ENCODE results near the gene VAMP2. TPM values are rescaled to one million over a fixed set of nuclear protein-coding genes. Genes with fewer than 3 reads are reported as not detected.

Gene VAMP2
- total and polyA plus RNA-seq, 10 of the 15 experiments (the other 5 are each of a cell fraction or from before 2014, with no cell fraction given) = 3.0 to 35.2 (median 25.0) TPM

DNA sequence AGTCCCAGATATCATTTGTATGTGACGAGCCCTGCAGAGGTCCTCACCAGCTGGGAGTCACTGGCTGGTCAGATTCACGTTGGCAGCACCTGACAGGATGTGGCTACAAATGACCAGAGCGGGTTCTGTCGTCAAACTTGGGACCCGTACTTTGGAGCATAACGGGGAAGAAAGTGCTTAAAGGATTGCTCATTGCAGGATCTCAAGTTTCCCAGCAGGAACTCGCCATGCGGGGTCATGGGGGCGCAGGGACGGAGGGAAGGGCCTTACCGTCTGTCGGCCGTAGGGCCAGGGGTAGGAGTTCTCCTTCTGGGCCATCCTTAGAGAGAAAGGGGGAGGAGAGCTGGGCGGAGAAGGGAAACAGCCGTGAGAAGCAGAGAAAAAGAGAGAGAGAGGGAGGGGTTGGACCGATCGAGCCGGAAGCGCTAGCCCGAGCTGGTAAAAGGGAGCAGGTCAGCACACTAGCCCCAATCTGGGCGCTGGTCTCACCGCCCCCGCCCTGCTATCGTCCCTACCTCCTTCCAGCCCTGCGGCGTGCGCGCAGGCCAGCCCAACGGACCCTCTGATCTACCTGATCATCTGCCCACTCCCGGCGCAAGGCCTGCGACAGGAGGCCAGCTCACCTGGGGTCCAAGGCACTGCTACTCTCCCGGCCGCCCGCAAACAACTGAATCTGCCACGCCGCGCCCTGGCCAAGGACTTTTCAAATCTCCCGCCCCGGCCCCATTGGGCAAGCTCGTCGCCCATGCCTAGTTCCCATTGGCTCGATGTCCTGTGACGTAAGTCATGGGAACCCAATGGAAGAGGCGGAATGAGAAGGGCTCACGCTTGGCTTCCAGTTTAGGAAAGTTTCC is 47.4 kb upstream of the VAMP2 start, which contains the start of gene AURKB (continued):
- TF ChIP-seq, protein P1, sequence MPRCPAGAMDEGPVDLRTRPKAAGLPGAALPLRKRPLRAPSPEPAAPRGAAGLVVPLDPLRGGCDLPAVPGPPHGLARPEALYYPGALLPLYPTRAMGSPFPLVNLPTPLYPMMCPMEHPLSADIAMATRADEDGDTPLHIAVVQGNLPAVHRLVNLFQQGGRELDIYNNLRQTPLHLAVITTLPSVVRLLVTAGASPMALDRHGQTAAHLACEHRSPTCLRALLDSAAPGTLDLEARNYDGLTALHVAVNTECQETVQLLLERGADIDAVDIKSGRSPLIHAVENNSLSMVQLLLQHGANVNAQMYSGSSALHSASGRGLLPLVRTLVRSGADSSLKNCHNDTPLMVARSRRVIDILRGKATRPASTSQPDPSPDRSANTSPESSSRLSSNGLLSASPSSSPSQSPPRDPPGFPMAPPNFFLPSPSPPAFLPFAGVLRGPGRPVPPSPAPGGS (IDR thresholded peaks at IDR 0.05; ENCODE audit: borderline replicate concordance, insufficient read depth, low read depth, low read length, poor library complexity, severe bottlenecking) = no peak
- TF ChIP-seq BCL11A (IDR thresholded peaks at IDR 0.05; ENCODE audit: low read depth, low read length) = no peak
- TF ChIP-seq, protein P2, sequence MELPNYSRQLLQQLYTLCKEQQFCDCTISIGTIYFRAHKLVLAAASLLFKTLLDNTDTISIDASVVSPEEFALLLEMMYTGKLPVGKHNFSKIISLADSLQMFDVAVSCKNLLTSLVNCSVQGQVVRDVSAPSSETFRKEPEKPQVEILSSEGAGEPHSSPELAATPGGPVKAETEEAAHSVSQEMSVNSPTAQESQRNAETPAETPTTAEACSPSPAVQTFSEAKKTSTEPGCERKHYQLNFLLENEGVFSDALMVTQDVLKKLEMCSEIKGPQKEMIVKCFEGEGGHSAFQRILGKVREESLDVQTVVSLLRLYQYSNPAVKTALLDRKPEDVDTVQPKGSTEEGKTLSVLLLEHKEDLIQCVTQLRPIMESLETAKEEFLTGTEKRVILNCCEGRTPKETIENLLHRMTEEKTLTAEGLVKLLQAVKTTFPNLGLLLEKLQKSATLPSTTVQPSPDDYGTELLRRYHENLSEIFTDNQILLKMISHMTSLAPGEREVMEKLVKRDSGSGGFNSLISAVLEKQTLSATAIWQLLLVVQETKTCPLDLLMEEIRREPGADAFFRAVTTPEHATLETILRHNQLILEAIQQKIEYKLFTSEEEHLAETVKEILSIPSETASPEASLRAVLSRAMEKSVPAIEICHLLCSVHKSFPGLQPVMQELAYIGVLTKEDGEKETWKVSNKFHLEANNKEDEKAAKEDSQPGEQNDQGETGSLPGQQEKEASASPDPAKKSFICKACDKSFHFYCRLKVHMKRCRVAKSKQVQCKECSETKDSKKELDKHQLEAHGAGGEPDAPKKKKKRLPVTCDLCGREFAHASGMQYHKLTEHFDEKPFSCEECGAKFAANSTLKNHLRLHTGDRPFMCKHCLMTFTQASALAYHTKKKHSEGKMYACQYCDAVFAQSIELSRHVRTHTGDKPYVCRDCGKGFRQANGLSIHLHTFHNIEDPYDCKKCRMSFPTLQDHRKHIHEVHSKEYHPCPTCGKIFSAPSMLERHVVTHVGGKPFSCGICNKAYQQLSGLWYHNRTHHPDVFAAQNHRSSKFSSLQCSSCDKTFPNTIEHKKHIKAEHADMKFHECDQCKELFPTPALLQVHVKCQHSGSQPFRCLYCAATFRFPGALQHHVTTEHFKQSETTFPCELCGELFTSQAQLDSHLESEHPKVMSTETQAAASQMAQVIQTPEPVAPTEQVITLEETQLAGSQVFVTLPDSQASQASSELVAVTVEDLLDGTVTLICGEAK (IDR thresholded peaks at IDR 0.05; ENCODE audit: borderline replicate concordance) = no peak
- TF ChIP-seq, protein P3, sequence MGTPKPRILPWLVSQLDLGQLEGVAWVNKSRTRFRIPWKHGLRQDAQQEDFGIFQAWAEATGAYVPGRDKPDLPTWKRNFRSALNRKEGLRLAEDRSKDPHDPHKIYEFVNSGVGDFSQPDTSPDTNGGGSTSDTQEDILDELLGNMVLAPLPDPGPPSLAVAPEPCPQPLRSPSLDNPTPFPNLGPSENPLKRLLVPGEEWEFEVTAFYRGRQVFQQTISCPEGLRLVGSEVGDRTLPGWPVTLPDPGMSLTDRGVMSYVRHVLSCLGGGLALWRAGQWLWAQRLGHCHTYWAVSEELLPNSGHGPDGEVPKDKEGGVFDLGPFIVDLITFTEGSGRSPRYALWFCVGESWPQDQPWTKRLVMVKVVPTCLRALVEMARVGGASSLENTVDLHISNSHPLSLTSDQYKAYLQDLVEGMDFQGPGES (IDR thresholded peaks at IDR 0.05) = no peak; the same call in 1 of the 2 replicates
- no peak for TF ChIP-seq RCOR1 (conservative IDR thresholded peaks at IDR 0.05; ENCODE audit: low read depth, low read length)
- TF ChIP-seq SUPT20H (IDR thresholded peaks at IDR 0.05; ENCODE audit: borderline replicate concordance, control insufficient read depth, low read depth, low read length) = no peak
- no peak for TF ChIP-seq CEBPB (IDR thresholded peaks at IDR 0.05; ENCODE audit: borderline replicate concordance in 1 of 2, low read depth in 2 of 2, low read length in 2 of 2)
- TF ChIP-seq DPF2 (IDR thresholded peaks at IDR 0.05) = 0 out of 2 replicates have a peak, but pooled peaks have one; percentile 29
- peak; percentile 100 for TF ChIP-seq SIN3A (IDR thresholded peaks at IDR 0.05; ENCODE audit: low read depth, low read length)
- TF ChIP-seq ZNF217 (IDR thresholded peaks at IDR 0.05) = no peak
- no peak for TF ChIP-seq TARDBP (IDR thresholded peaks at IDR 0.05; ENCODE audit: borderline replicate concordance)
- peak; percentile 83; the same call in 1 of the 2 replicates for TF ChIP-seq TAF1 (IDR thresholded peaks at IDR 0.05; ENCODE audit: borderline replicate concordance, low read depth, low read length)
- no peak for TF ChIP-seq HDAC6 (IDR thresholded peaks at IDR 0.05; ENCODE audit: unreplicated experiment)
- no peak for TF ChIP-seq SMC3 (IDR thresholded peaks at IDR 0.05; ENCODE audit: borderline replicate concordance, low read length)
- no peak for TF ChIP-seq CBX5 (IDR thresholded peaks at IDR 0.05; ENCODE audit: low read depth)
- TF ChIP-seq, protein P4, sequence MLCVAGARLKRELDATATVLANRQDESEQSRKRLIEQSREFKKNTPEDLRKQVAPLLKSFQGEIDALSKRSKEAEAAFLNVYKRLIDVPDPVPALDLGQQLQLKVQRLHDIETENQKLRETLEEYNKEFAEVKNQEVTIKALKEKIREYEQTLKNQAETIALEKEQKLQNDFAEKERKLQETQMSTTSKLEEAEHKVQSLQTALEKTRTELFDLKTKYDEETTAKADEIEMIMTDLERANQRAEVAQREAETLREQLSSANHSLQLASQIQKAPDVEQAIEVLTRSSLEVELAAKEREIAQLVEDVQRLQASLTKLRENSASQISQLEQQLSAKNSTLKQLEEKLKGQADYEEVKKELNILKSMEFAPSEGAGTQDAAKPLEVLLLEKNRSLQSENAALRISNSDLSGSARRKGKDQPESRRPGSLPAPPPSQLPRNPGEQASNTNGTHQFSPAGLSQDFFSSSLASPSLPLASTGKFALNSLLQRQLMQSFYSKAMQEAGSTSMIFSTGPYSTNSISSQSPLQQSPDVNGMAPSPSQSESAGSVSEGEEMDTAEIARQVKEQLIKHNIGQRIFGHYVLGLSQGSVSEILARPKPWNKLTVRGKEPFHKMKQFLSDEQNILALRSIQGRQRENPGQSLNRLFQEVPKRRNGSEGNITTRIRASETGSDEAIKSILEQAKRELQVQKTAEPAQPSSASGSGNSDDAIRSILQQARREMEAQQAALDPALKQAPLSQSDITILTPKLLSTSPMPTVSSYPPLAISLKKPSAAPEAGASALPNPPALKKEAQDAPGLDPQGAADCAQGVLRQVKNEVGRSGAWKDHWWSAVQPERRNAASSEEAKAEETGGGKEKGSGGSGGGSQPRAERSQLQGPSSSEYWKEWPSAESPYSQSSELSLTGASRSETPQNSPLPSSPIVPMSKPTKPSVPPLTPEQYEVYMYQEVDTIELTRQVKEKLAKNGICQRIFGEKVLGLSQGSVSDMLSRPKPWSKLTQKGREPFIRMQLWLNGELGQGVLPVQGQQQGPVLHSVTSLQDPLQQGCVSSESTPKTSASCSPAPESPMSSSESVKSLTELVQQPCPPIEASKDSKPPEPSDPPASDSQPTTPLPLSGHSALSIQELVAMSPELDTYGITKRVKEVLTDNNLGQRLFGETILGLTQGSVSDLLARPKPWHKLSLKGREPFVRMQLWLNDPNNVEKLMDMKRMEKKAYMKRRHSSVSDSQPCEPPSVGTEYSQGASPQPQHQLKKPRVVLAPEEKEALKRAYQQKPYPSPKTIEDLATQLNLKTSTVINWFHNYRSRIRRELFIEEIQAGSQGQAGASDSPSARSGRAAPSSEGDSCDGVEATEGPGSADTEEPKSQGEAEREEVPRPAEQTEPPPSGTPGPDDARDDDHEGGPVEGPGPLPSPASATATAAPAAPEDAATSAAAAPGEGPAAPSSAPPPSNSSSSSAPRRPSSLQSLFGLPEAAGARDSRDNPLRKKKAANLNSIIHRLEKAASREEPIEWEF (IDR thresholded peaks at IDR 0.05; ENCODE audit: insufficient replicate concordance, low read depth, low read length) = no peak

Measured in GM12878 (cell line).